Measurements from ENCODE around the gene VWF.

VWF gene

GRCh38 chr12:5971194-5971850 is 153.1 kb downstream of the VWF start:
- TF ChIP-seq, protein P1, sequence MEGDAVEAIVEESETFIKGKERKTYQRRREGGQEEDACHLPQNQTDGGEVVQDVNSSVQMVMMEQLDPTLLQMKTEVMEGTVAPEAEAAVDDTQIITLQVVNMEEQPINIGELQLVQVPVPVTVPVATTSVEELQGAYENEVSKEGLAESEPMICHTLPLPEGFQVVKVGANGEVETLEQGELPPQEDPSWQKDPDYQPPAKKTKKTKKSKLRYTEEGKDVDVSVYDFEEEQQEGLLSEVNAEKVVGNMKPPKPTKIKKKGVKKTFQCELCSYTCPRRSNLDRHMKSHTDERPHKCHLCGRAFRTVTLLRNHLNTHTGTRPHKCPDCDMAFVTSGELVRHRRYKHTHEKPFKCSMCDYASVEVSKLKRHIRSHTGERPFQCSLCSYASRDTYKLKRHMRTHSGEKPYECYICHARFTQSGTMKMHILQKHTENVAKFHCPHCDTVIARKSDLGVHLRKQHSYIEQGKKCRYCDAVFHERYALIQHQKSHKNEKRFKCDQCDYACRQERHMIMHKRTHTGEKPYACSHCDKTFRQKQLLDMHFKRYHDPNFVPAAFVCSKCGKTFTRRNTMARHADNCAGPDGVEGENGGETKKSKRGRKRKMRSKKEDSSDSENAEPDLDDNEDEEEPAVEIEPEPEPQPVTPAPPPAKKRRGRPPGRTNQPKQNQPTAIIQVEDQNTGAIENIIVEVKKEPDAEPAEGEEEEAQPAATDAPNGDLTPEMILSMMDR (IDR thresholded peaks at IDR 0.05; ENCODE audit: control insufficient read depth, extremely low read depth, insufficient read depth): no peak
- no peak overlapping the region for H3K4me3 ChIP-seq (ENCODE audit: low read depth, low read length)
- DNase-seq (ENCODE audit: low read depth): no peak

- TF ChIP-seq, protein P1 (IDR thresholded peaks at IDR 0.05; ENCODE audit: control insufficient read depth, extremely low read depth, insufficient read depth): no peak
- H3K4me3 ChIP-seq (ENCODE audit: low read depth, low read length): no peak overlapping the region
- DNase-seq (ENCODE audit: low read depth): no peak
Observed at GRCh38 chr12:5969974-5970690, 154.3 kb downstream of the VWF start.

- H3K4me3 ChIP-seq (ENCODE audit: low read depth, low read length): no peak overlapping the region
- TF ChIP-seq, protein P1 (IDR thresholded peaks at IDR 0.05; ENCODE audit: control insufficient read depth, extremely low read depth, insufficient read depth): no peak
- no peak for DNase-seq (ENCODE audit: low read depth)
Observed at GRCh38 chr12:5969156-5969973, 155.1 kb downstream of the VWF start.

GRCh38 chr12:5967645-5968415 is 156.6 kb downstream of the VWF start:
- no peak for DNase-seq (ENCODE audit: low read depth)
- no peak overlapping the region for H3K4me3 ChIP-seq (ENCODE audit: low read depth, low read length)
- TF ChIP-seq, protein P1 (IDR thresholded peaks at IDR 0.05; ENCODE audit: control insufficient read depth, extremely low read depth, insufficient read depth): no peak

DNA sequence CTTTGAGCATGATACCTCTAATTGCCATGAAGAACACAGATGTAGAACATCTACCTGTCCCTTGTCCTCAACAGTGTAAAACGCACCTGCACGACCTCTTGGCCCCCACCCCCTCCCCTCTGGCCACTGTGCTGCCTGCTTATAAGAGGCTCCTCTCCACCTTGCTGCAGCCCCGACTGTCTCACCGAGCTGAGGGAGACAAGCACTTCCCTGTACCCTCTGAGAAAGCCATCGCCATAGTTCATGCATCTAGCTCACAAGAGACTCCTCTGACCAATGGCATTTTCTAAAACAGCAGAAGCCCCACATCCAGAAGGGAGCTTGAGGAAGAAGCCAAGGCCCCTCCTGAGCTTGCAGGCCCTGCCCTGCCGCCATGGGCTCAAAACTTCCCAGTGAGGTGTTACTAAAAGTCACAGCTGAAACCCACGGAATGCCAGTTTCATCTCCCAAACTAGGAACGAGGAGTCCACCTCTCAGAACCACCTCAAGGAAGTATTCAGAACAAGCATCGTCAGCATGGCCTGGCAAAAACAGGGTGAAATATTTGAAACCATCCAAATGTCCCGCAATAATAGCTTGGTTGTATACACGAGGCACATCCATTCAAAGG is 157.9 kb downstream of the VWF start:
- TF ChIP-seq, protein P1 (IDR thresholded peaks at IDR 0.05; ENCODE audit: control insufficient read depth, extremely low read depth, insufficient read depth): no peak
- no peak overlapping the region for H3K4me3 ChIP-seq (ENCODE audit: low read depth, low read length)
- DNase-seq (ENCODE audit: low read depth): no peak

GRCh38 chr12:5965950-5966383 is 158.5 kb downstream of the VWF start:
- no peak overlapping the region for H3K4me3 ChIP-seq (ENCODE audit: low read depth, low read length)
- DNase-seq (ENCODE audit: low read depth): no peak
- TF ChIP-seq, protein P1 (IDR thresholded peaks at IDR 0.05; ENCODE audit: control insufficient read depth, extremely low read depth, insufficient read depth): peak; percentile 94

Measured in LNCaP clone FGC (cell line).